Stimulated activated CD8-positive, alpha-beta memory T cell treated with anti-CD3 and anti-CD28 coated beads, Interleukin-7, amount 100 ng/mL, for 4 hours (primary cell): ENCODE results near the gene ENGASE.

ENCODE experiments used
- DNase-seq, 2 donors: peaks; one replicate each; pipeline ENCODE4 v3.0.0-alpha.2; 2020; ENCODE audit warnings: low read depth in 2 of 2

The ENGASE gene

GRCh38 chr17:79039886-79040285 is 34.7 kb upstream of the ENGASE start:
- DNase-seq: no peak

GRCh38 chr17:79041041-79041570 is 33.5 kb upstream of the ENGASE start:
- no peak for DNase-seq

GRCh38 chr17:79041723-79042420 is 32.8 kb upstream of the ENGASE start:
- DNase-seq: no peak

DNA sequence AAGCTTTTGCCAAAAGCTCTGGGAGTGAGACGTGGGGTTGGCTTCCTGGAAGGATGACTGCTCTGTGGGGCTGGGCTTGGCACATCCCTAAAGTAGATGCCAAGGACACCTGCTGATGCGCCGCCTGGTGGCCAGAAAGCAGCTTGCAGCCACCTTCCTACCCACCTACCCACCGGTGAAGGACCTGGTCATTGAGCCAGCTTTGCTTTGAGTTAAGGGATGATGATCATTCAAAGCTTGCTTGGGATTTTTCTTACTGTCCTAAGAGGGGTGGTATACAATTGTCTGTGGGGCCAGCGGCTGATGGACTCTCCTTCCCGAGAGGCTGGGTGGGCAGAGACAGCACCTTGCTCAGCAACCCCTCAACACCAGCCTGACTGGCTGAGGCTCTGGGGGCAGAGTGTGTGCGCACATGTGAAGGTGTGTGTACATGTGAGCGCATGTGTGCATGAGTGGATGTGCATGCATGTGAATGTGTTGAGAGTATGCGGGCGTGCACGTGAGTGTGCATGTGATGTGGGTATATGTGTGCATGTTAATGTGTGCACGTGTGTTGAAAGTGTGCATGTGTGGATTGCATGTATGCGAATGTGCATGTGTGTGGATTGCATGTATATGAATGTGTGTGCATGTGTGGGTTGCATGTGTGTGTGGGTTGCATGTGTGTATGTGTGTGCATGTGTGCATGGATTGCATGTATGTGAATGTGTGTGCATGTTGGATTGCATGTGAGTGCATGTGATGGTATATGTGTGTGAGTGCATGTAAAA is 32.0 kb upstream of the ENGASE start:
- peak; percentile 41 to 42 for DNase-seq

- DNase-seq: no peak
Measured at GRCh38 chr17:79043191-79043930, 31.3 kb upstream of the ENGASE start.

- no peak for DNase-seq
Measured at GRCh38 chr17:79043931-79044320, 30.7 kb upstream of the ENGASE start.

- no peak for DNase-seq
Measured at GRCh38 chr17:79044462-79044861, 30.2 kb upstream of the ENGASE start.

DNA sequence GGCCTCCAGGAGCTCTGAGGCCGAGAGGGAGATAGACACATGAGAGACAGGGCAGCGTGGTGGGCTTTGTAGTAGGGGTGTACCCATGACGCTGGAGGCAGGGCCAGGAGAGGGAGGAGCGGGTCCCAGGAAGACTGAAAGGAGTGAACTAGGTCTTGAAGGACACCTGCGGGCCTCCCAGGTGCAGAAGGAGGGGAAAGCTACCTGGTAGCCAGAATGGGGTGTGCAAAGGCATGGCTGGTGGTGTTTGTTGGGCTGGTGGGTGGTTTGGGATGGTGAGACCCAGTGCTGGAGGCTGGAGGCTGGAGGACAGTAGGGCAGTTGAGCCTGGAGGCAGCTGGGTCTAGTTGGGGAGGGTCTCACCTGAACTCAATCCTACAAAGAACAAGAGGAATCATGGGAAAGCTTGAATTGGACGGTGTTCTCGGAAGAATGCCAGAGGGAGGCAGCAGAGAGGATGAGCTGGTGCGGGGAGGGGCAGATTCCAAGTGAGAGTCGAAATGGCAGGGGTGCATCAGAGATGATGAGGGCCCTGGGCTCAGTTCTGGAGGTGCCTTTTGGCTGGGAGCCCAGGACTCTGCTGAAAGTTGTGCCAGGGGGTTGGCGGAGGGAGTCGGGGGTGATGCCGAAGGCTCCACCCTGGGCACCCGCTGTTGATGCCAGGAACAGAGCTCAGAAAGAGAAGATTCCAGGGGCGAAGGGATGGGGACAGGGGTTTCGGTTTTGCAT is 29.5 kb upstream of the ENGASE start:
- no peak for DNase-seq

DNA sequence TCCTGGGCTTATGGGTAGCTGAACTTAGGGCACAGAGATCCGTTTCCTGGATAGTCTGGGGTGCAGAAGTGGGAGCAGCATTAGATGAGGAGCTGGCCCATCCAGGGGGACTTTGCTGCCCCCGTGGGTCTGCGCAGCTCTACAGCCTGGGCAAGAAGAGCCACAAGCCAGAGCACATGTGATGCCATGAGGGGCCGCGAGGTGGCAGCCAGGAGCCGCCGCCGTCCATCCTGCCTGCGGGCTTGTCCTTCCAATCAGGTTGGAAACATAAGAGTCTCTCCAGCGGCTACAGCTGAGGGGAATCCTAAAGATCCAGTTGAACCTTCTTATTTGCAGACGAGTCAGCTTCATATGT is 28.8 kb upstream of the ENGASE start:
- DNase-seq: peak in 1 of 2 donors; percentile 32

DNA sequence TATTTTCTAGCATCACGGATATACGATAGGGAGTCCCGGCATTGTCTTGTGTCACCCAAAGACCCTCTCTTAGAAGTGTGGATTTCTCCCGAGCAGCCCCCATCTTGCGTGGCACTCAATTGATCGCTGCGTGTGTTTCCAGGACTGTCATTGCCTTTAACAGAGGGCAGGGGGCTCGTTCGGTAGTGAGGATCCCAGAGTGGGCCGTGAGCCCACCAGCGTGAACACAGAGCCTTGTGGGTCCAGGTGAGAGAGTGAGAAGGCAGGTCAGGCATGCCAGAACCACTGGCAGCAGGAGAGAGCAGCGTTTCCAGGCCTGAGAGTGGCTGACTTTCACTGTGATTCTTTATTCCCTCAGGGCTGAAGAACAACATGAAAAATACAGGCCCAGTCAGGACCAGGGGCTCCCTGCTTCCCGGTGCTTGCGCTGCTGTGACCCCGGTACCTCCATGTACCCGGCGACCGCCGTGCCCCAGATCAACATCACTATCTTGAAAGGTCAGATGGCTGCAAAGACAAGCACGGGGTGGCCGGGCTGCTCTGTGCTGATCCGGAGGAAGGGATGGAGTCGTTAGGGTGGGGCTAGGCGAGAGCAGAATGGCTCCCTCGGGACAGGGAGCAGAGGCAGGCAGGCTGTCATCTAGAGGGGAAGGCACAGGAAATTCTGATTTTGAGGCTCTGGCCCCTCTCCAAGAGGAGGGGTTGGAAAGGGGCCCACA is 28.3 kb upstream of the ENGASE start:
- DNase-seq: no peak

GRCh38 chr17:79046916-79047280 is 27.7 kb upstream of the ENGASE start:
- no peak for DNase-seq

DNA sequence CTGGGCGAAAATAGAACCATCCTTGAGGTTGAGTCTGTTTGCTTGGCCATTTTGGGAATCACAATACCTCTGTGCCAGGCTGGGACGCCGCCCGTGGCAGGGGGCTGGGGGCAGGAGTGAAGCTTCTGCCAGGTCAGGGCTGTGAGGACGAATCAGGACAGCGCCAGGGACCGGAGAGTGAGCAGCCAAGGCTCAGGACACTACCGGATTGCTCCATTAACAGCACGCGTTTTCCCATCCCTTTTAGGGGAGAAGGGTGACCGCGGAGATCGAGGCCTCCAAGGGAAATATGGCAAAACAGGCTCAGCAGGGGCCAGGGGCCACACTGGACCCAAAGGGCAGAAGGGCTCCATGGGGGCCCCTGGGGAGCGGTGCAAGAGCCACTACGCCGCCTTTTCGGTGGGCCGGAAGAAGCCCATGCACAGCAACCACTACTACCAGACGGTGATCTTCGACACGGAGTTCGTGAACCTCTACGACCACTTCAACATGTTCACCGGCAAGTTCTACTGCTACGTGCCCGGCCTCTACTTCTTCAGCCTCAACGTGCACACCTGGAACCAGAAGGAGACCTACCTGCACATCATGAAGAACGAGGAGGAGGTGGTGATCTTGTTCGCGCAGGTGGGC is 27.2 kb upstream of the ENGASE start:
- DNase-seq: no peak

GRCh38 chr17:79047923-79048825 is 26.4 kb upstream of the ENGASE start:
- no peak for DNase-seq

DNA sequence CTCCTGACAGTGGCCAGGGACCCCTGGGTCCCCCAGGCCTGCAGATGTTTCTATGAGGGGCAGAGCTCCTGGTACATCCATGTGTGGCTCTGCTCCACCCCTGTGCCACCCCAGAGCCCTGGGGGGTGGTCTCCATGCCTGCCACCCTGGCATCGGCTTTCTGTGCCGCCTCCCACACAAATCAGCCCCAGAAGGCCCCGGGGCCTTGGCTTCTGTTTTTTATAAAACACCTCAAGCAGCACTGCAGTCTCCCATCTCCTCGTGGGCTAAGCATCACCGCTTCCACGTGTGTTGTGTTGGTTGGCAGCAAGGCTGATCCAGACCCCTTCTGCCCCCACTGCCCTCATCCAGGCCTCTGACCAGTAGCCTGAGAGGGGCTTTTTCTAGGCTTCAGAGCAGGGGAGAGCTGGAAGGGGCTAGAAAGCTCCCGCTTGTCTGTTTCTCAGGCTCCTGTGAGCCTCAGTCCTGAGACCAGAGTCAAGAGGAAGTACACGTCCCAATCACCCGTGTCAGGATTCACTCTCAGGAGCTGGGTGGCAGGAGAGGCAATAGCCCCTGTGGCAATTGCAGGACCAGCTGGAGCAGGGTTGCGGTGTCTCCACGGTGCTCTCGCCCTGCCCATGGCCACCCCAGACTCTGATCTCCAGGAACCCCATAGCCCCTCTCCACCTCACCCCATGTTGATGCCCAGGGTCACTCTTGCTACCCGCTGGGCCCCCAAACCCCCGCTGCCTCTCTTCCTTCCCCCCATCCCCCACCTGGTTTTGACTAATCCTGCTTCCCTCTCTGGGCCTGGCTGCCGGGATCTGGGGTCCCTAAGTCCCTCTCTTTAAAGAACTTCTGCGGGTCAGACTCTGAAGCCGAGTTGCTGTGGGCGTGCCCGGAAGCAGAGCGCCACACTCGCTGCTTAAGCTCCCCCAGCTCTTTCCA is 25.5 kb upstream of the ENGASE start:
- DNase-seq: no peak

DNA sequence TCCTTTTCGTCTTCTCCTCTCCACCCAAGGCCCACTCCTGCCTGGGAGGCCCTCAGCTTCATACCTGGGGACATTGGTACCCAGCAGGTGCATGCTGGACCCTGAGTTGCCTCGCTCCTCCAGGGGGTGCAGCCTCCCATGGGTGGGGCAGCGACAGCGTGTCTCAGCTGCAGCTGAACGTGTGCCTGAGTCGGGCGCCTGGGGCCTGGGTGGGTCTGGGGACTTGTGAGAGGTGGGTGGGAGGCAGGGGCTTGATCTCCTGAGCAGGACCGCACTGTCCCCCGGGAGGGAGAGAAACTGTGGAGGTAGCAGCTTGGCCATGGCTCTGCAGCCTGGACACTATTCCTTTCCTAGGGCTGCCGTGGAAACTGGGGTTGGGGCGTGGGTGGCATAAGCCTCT is 24.8 kb upstream of the ENGASE start:
- no peak for DNase-seq

GRCh38 chr17:79050551-79050950 is 24.1 kb upstream of the ENGASE start:
- DNase-seq: no peak

DNA sequence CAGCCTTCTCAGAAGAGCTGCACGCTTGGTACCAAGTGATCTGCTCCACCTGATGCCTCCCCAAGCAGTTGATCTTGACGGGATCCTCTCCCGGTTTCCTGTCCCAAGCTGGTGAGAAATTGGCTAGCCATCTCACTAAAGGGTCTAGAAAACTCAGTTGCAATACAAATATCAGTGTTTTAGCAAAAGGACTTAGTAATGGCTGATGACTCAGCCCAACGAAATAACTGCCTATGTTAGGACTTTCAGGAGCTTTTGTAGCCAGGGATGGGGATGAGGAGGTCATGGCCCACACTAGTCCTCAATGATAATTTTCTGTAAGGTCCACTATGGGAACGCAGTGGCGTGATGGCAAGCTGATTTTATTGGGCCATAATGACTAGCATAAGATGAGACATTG is 23.3 kb upstream of the ENGASE start:
- no peak for DNase-seq

DNA sequence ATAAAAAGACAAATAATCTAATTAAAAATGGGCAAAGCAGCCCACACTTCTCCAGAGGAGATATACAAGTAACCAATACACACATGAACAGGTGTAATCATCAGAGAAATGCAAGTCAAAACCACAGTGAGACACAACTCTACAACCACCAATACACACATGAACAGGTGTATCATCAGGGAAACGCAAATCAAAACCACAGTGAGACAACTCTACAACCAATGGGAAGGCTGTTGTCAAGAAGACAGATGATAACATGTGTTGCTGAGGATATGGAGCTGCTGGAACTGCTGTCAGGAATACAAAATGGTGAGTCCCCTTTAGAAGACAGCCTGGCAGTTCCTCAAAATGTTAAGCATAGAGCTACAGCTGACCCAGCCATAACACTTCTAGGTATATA is 22.5 kb upstream of the ENGASE start:
- DNase-seq: no peak
